Adrenal gland (tissue), 12 donors: Measurements from ENCODE around the gene MSH5. TPM values are rescaled to one million over a fixed set of nuclear protein-coding genes. Genes with fewer than 3 reads are reported as not detected.

Experiments
- DNase-seq, 7 donors: peaks; one replicate each; pipeline ENCODE4 v3.0.0-alpha.2; 2019 to 2020
- H3K27ac ChIP-seq, 5 donors: fragments of 200-600 bp; sonication (generic) in 4 of 5; 1 replicate in 3 of 5; 2 replicates in 2 of 5; pipeline versions ENCODE4 v1.5.1 to v1.8.0; 2016 to 2020; ENCODE audit warnings: mild to moderate bottlenecking in 1 of 5
- H3K27me3 ChIP-seq: fragments of 200-600 bp; 2 replicates; pipeline ENCODE4 v1.8.0; 2021
- H3K36me3 ChIP-seq, 2 donors: fragments of 200-600 bp; replicated peaks in 1 of 2; 1 replicate in 1 of 2; 2 replicates in 1 of 2; pipeline versions ENCODE4 v1.5.1 to v1.8.0; 2018 to 2022
- H3K4me1 ChIP-seq, 2 donors: fragments of 200-600 bp; replicated peaks in 1 of 2; 1 replicate in 1 of 2; 2 replicates in 1 of 2; pipeline versions ENCODE4 v1.5.1 to v1.8.0; 2018 to 2021
- H3K4me3 ChIP-seq, 4 donors: fragments of 200-600 bp; sonication (generic) in 3 of 4; one replicate each; pipeline ENCODE4 v1.5.1; 2016 to 2018
- H3K9me3 ChIP-seq, 3 donors: fragments of 200-600 bp; sonication (generic) in 1 of 3; replicated peaks in 1 of 3; 1 replicate in 2 of 3; 2 replicates in 1 of 3; pipeline versions ENCODE4 v1.5.1 to v1.8.0; 2016 to 2021
- CTCF ChIP-seq, 6 experiments: fragments of 450-650 bp in 4 of 6; fragments of 200-600 bp in 2 of 6; sonication (generic) in 1 of 6; IDR thresholded peaks; 1 replicate in 5 of 6; 2 replicates in 1 of 6; pipeline versions ENCODE4 v1.5.1 to v1.8.0; 2016 to 2021; ENCODE audit warnings: antibody characterized with exemption in 6 of 6, mild to moderate bottlenecking in 2 of 6, moderate library complexity in 1 of 6
- POLR2A ChIP-seq, 2 donors: fragments of 450-650 bp; IDR thresholded peaks; one replicate each; pipeline ENCODE4 v1.6.1; 2017; ENCODE audit warnings: antibody characterized with exemption in 2 of 2, mild to moderate bottlenecking in 2 of 2, moderate library complexity in 1 of 2
- WGBS, 4 donors: extraction: QIAGEN DNeasy Blood & Tissue Kit in 2 of 4; methylation state at CpG; one replicate each; pipeline versions ENCODE4 v1.1.5 to v1.1.7; 2013 to 2017; 5-methylcytosine and 5-hydroxymethylcytosine counted together
- intact Hi-C, 2 donors: fragments of 100-400 bp; cut with DNase I; formaldehyde crosslinking; loops; one replicate each; pipeline versions ENCODE4 v1.14.1 to v1.15.0; 2022 to 2023
- polyA plus RNA-seq, 3 donors: library from polyadenylated mRNA; stranded (reverse); fragments of 200-250 nt in 2 of 3; fragments of 350-450 nt in 1 of 3; fragmentation: Illumina TruSeq in 1 of 3; extraction: RNeasy Lipid Tissue Mini Kit (QIAGEN cat#74804) in 1 of 3; gene quantifications; one replicate each; pipeline ENCODE4 v1.2.3, GENCODE V29; 2013 to 2014
- total RNA-seq, 9 donors: library from RNA; depleted of rRNA in 4 of 9; stranded (reverse); fragments of >200 nt in 4 of 9; fragments of 120-200 nt in 1 of 9; fragmentation: NEBNext Ultra II Directional in 1 of 9; extraction: Animal tissue kit (Norgen Biotek cat#: 25700) in 1 of 9; gene quantifications; one replicate each; pipeline versions ENCODE4 v1.1.0 to v1.2.4, GENCODE V29; 2013 to 2023
- donor health status: healthy with polysubstance abuse.
- donor health status: Bipolar disorder and iron deficiency.
- donor health status: DM: yes; HTN: yes; CAD: no.
- donor health status: DM: no; HTN: no; CAD: no.
- donor health status: DM: no; HTN: no; CAD: no.
- donor health status: DM: yes; HTN: yes; CAD: no.

MSH5 gene
- total and polyA plus RNA-seq, 12 donors: 3.0 to 24.5 (median 6.4) TPM

GRCh38 chr6:31763619-31763940 is 23.8 kb downstream of the MSH5 start:
- H3K27ac ChIP-seq: peak overlapping the region in 1 of 5 donors; percentile 1
- TF ChIP-seq CTCF (IDR thresholded peaks at IDR 0.05): no peak
- no peak for TF ChIP-seq POLR2A (IDR thresholded peaks at IDR 0.05)
- no peaks in the 10 kb centered on the region for H3K4me1 ChIP-seq
- H3K4me3 ChIP-seq: no peak overlapping the region
- WGBS, 4 donors: 33 to 73% (median 44%) methylated on average over 1 of the region's 1 CpG
- no peak for DNase-seq
- no peaks in the 10 kb centered on the region for H3K27me3 ChIP-seq
- intact Hi-C loops: no loop called here
- no peaks in the 10 kb centered on the region for H3K36me3 ChIP-seq
- H3K9me3 ChIP-seq: no peaks in the 10 kb centered on the region

GRCh38 chr6:31764198-31764597 is 24.4 kb downstream of the MSH5 start:
- Histone ChIP-seq H3K27ac (no peak overlapping the region), H3K4me3 (no peak overlapping the region), H3K36me3 (no peaks in the 10 kb centered on the region), H3K27me3 (no peaks in the 10 kb centered on the region), H3K4me1 (no peaks in the 10 kb centered on the region), H3K9me3 (no peaks in the 10 kb centered on the region)
- 93 to 95% (median 94%) methylated on average over 2 to 4 of the region's 4 CpGs for WGBS, 4 donors
- intact Hi-C loops: no loop called here
- DNase-seq: no peak
- no peak for TF ChIP-seq POLR2A (IDR thresholded peaks at IDR 0.05)
- TF ChIP-seq CTCF (IDR thresholded peaks at IDR 0.05): no peak

- H3K27me3 ChIP-seq: no peaks in the 10 kb centered on the region
- no peak overlapping the region for H3K4me3 ChIP-seq
- H3K27ac ChIP-seq: no peak overlapping the region
- no peaks in the 10 kb centered on the region for H3K36me3 ChIP-seq
- intact Hi-C loops: loop anchor here in 1 of 2 donors (5.0 kb wide), 1 partner anchor 83 kb away; the partner anchor contains the start of gene LY6G5C
- no peak for DNase-seq
- TF ChIP-seq CTCF (IDR thresholded peaks at IDR 0.05) (no peak), POLR2A (IDR thresholded peaks at IDR 0.05) (no peak)
- 86 to 90% (median 89%) methylated on average over 9 of the region's 9 CpGs for WGBS, 4 donors
- H3K4me1 ChIP-seq: no peaks in the 10 kb centered on the region
- no peaks in the 10 kb centered on the region for H3K9me3 ChIP-seq
Measured at GRCh38 chr6:31765559-31765909, 25.7 kb downstream of the MSH5 start.

GRCh38 chr6:31765910-31766794 is 26.3 kb downstream of the MSH5 start:
- Histone ChIP-seq H3K27ac (no peak overlapping the region), H3K4me1 (no peaks in the 10 kb centered on the region), H3K9me3 (no peaks in the 10 kb centered on the region), H3K4me3 (no peak overlapping the region), H3K36me3 (no peaks in the 10 kb centered on the region), H3K27me3 (no peaks in the 10 kb centered on the region)
- intact Hi-C loops: loop anchor here in 1 of 2 donors (5.0 kb wide), 1 partner anchor 84 kb away; the partner anchor contains the start of gene LY6G5C
- 45 to 58% (median 49%) methylated on average over 28 to 42 of the region's 42 CpGs for WGBS, 4 donors
- no peak for TF ChIP-seq POLR2A (IDR thresholded peaks at IDR 0.05)
- no peak for TF ChIP-seq CTCF (IDR thresholded peaks at IDR 0.05)
- DNase-seq: no peak
